ENCODE measurements around the gene COL3A1. TPM values are rescaled to one million over a fixed set of nuclear protein-coding genes. Genes with fewer than 3 reads are reported as not detected.

Gene COL3A1
- total and polyA plus RNA-seq, 2 experiments from 2014 or later = 0.17 to 0.31 TPM

DNA sequence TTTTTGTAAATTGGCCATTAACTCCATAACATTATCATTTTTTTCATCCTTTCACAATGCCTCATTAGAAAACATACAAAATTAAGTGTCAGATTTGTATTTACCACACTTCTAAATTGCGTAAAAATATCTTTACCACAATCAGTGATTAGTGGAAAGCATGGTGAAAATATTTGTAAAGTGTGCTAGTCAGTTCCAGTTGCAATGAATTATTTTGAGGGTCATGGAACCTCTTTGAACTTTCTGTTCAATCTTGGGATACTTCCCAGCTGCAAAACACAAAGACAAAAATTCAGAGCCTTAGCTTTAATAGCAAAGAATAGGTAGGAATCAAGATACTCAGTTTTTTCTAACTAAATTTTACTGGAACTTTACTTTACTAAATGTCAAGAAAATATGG lies 4.0 kb upstream of the COL3A1 start:
- Mint-ChIP-seq H3K27me3 (ENCODE audit: insufficient read depth, low read depth, poor library complexity) (no peaks in the 10 kb centered on the region), H3K4me1 (no peaks in the 10 kb centered on the region), H3K27ac (no peak overlapping the region), H3K4me3 (no peak overlapping the region), H3K9me3 (no peaks in the 10 kb centered on the region), H3K36me3 (ENCODE audit: low read depth) (no peaks in the 10 kb centered on the region)
- H3K27ac ChIP-seq (ENCODE audit: low read depth) = no peak overlapping the region
- no peaks in the 10 kb centered on the region for H3K4me1 ChIP-seq (ENCODE audit: insufficient read depth)
- TF ChIP-seq POLR2AphosphoS5 (IDR thresholded peaks at IDR 0.05; ENCODE audit: low read depth) = no peak
- no peak for TF ChIP-seq CREB1 (CRISPR knock-in tag; IDR thresholded peaks at IDR 0.05; ENCODE audit: low read depth)
- TF ChIP-seq, protein P1, sequence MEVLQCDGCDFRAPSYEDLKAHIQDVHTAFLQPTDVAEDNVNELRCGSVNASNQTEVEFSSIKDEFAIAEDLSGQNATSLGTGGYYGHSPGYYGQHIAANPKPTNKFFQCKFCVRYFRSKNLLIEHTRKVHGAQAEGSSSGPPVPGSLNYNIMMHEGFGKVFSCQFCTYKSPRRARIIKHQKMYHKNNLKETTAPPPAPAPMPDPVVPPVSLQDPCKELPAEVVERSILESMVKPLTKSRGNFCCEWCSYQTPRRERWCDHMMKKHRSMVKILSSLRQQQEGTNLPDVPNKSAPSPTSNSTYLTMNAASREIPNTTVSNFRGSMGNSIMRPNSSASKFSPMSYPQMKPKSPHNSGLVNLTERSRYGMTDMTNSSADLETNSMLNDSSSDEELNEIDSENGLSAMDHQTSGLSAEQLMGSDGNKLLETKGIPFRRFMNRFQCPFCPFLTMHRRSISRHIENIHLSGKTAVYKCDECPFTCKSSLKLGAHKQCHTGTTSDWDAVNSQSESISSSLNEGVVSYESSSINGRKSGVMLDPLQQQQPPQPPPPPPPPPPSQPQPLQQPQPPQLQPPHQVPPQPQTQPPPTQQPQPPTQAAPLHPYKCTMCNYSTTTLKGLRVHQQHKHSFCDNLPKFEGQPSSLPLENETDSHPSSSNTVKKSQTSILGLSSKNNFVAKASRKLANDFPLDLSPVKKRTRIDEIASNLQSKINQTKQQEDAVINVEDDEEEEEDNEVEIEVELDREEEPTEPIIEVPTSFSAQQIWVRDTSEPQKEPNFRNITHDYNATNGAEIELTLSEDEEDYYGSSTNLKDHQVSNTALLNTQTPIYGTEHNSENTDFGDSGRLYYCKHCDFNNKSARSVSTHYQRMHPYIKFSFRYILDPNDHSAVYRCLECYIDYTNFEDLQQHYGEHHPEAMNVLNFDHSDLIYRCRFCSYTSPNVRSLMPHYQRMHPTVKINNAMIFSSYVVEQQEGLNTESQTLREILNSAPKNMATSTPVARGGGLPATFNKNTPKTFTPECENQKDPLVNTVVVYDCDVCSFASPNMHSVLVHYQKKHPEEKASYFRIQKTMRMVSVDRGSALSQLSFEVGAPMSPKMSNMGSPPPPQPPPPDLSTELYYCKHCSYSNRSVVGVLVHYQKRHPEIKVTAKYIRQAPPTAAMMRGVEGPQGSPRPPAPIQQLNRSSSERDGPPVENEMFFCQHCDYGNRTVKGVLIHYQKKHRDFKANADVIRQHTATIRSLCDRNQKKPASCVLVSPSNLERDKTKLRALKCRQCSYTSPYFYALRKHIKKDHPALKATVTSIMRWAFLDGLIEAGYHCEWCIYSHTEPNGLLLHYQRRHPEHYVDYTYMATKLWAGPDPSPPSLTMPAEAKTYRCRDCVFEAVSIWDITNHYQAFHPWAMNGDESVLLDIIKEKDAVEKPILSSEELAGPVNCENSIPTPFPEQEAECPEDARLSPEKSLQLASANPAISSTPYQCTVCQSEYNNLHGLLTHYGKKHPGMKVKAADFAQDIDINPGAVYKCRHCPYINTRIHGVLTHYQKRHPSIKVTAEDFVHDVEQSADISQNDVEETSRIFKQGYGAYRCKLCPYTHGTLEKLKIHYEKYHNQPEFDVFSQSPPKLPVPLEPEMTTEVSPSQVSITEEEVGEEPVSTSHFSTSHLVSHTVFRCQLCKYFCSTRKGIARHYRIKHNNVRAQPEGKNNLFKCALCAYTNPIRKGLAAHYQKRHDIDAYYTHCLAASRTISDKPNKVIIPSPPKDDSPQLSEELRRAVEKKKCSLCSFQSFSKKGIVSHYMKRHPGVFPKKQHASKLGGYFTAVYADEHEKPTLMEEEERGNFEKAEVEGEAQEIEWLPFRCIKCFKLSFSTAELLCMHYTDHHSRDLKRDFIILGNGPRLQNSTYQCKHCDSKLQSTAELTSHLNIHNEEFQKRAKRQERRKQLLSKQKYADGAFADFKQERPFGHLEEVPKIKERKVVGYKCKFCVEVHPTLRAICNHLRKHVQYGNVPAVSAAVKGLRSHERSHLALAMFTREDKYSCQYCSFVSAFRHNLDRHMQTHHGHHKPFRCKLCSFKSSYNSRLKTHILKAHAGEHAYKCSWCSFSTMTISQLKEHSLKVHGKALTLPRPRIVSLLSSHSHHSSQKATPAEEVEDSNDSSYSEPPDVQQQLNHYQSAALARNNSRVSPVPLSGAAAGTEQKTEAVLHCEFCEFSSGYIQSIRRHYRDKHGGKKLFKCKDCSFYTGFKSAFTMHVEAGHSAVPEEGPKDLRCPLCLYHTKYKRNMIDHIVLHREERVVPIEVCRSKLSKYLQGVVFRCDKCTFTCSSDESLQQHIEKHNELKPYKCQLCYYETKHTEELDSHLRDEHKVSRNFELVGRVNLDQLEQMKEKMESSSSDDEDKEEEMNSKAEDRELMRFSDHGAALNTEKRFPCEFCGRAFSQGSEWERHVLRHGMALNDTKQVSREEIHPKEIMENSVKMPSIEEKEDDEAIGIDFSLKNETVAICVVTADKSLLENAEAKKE (CRISPR knock-in tag; IDR thresholded peaks at IDR 0.05) = no peak
- no peak for TF ChIP-seq EZH2 (IDR thresholded peaks at IDR 0.05; ENCODE audit: low read depth, unreplicated experiment)
- TF ChIP-seq JUNB (IDR thresholded peaks at IDR 0.05; ENCODE audit: unreplicated experiment) = no peak
- TF ChIP-seq, protein P2, sequence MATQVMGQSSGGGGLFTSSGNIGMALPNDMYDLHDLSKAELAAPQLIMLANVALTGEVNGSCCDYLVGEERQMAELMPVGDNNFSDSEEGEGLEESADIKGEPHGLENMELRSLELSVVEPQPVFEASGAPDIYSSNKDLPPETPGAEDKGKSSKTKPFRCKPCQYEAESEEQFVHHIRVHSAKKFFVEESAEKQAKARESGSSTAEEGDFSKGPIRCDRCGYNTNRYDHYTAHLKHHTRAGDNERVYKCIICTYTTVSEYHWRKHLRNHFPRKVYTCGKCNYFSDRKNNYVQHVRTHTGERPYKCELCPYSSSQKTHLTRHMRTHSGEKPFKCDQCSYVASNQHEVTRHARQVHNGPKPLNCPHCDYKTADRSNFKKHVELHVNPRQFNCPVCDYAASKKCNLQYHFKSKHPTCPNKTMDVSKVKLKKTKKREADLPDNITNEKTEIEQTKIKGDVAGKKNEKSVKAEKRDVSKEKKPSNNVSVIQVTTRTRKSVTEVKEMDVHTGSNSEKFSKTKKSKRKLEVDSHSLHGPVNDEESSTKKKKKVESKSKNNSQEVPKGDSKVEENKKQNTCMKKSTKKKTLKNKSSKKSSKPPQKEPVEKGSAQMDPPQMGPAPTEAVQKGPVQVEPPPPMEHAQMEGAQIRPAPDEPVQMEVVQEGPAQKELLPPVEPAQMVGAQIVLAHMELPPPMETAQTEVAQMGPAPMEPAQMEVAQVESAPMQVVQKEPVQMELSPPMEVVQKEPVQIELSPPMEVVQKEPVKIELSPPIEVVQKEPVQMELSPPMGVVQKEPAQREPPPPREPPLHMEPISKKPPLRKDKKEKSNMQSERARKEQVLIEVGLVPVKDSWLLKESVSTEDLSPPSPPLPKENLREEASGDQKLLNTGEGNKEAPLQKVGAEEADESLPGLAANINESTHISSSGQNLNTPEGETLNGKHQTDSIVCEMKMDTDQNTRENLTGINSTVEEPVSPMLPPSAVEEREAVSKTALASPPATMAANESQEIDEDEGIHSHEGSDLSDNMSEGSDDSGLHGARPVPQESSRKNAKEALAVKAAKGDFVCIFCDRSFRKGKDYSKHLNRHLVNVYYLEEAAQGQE (IDR thresholded peaks at IDR 0.05; ENCODE audit: unreplicated experiment) = no peak
- TF ChIP-seq, protein P3, sequence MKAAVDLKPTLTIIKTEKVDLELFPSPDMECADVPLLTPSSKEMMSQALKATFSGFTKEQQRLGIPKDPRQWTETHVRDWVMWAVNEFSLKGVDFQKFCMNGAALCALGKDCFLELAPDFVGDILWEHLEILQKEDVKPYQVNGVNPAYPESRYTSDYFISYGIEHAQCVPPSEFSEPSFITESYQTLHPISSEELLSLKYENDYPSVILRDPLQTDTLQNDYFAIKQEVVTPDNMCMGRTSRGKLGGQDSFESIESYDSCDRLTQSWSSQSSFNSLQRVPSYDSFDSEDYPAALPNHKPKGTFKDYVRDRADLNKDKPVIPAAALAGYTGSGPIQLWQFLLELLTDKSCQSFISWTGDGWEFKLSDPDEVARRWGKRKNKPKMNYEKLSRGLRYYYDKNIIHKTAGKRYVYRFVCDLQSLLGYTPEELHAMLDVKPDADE (IDR thresholded peaks at IDR 0.05) = no peak
- no peak for TF ChIP-seq ZNF331 (CRISPR knock-in tag; IDR thresholded peaks at IDR 0.05; ENCODE audit: low read depth)
- no peak for TF ChIP-seq ZNF114 (CRISPR knock-in tag; IDR thresholded peaks at IDR 0.05)
- TF ChIP-seq, protein P4, sequence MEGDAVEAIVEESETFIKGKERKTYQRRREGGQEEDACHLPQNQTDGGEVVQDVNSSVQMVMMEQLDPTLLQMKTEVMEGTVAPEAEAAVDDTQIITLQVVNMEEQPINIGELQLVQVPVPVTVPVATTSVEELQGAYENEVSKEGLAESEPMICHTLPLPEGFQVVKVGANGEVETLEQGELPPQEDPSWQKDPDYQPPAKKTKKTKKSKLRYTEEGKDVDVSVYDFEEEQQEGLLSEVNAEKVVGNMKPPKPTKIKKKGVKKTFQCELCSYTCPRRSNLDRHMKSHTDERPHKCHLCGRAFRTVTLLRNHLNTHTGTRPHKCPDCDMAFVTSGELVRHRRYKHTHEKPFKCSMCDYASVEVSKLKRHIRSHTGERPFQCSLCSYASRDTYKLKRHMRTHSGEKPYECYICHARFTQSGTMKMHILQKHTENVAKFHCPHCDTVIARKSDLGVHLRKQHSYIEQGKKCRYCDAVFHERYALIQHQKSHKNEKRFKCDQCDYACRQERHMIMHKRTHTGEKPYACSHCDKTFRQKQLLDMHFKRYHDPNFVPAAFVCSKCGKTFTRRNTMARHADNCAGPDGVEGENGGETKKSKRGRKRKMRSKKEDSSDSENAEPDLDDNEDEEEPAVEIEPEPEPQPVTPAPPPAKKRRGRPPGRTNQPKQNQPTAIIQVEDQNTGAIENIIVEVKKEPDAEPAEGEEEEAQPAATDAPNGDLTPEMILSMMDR (conservative IDR thresholded peaks at IDR 0.05; ENCODE audit: low read depth in 2 of 2) = no peak
- no peak for TF ChIP-seq NANOG (IDR thresholded peaks at IDR 0.05; ENCODE audit: borderline replicate concordance)
- no peak for TF ChIP-seq EZH2phosphoT487 (IDR thresholded peaks at IDR 0.05; ENCODE audit: unreplicated experiment)
- no peak for TF ChIP-seq STAT1 (IDR thresholded peaks at IDR 0.05; ENCODE audit: unreplicated experiment)
- ATAC-seq = no peak
- H3K4me3 ChIP-seq = no peak overlapping the region
- no peak overlapping the region for H3K4me2 ChIP-seq
- no peak for DNase-seq (ENCODE audit: low spot score)
- H3K27me3 ChIP-seq (ENCODE audit: insufficient read depth) = no peaks in the 10 kb centered on the region
- H4K20me1 ChIP-seq (replicated peaks; ENCODE audit: insufficient read depth) = no peaks in the 10 kb centered on the region
- H2AFZ ChIP-seq = no peak overlapping the region
- no peaks in the 10 kb centered on the region for H3K79me2 ChIP-seq (replicated peaks; ENCODE audit: insufficient read depth)
- H3F3A ChIP-seq (replicated peaks; ENCODE audit: low read depth) = no peaks in the 10 kb centered on the region
- no peaks in the 10 kb centered on the region for H3K9me2 ChIP-seq (ENCODE audit: insufficient read depth)
- no peaks in the 10 kb centered on the region for H3K36me3 ChIP-seq (ENCODE audit: insufficient read depth)
